ENCODE data around the gene IER5L. TPM values are rescaled to one million over a fixed set of nuclear protein-coding genes. Genes with fewer than 3 reads are reported as not detected.

IER5L gene
- total and polyA plus RNA-seq, 9 of the 15 experiments (the other 6 are each of a cell fraction or from before 2014, with no cell fraction given) = 0.14 to 11.9 (median 0.52) TPM

DNA sequence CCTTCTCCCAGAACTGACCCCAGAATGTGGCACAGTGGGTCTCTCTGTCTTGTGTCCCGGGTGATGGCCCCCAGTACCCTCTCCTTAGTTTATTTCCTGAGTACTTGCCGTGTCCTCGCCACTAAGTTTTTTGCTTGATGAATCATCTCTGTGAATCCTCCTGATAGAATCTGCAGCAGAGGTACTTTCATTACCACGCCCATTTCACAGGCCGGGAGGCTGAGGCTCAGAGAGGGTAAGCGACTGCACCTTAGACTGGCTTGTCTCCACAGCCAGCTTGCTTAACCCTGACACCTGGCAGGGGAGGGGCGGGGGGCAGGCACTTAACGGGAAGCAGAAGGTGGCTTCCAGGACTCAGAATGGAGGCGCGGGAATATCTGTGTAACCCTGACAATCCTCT is 7.9 kb upstream of the IER5L start (continued):
- TF ChIP-seq, protein P1, sequence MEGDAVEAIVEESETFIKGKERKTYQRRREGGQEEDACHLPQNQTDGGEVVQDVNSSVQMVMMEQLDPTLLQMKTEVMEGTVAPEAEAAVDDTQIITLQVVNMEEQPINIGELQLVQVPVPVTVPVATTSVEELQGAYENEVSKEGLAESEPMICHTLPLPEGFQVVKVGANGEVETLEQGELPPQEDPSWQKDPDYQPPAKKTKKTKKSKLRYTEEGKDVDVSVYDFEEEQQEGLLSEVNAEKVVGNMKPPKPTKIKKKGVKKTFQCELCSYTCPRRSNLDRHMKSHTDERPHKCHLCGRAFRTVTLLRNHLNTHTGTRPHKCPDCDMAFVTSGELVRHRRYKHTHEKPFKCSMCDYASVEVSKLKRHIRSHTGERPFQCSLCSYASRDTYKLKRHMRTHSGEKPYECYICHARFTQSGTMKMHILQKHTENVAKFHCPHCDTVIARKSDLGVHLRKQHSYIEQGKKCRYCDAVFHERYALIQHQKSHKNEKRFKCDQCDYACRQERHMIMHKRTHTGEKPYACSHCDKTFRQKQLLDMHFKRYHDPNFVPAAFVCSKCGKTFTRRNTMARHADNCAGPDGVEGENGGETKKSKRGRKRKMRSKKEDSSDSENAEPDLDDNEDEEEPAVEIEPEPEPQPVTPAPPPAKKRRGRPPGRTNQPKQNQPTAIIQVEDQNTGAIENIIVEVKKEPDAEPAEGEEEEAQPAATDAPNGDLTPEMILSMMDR (IDR thresholded peaks at IDR 0.05 in 2 of 3, conservative IDR thresholded peaks at IDR 0.05 in 1 of 3; ENCODE audit: insufficient read depth in 2 of 3, low read depth in 1 of 3, low read length in 3 of 3) = no peak
- TF ChIP-seq, protein P2, sequence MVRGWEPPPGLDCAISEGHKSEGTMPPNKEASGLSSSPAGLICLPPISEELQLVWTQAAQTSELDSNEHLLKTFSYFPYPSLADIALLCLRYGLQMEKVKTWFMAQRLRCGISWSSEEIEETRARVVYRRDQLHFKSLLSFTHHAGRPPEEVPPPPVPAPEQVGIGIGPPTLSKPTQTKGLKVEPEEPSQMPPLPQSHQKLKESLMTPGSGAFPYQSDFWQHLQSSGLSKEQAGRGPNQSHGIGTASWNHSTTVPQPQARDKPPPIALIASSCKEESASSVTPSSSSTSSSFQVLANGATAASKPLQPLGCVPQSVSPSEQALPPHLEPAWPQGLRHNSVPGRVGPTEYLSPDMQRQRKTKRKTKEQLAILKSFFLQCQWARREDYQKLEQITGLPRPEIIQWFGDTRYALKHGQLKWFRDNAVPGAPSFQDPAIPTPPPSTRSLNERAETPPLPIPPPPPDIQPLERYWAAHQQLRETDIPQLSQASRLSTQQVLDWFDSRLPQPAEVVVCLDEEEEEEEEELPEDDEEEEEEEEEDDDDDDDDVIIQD (CRISPR knock-in tag; IDR thresholded peaks at IDR 0.05) = no peak
- peak; percentile 86 for TF ChIP-seq BCOR (IDR thresholded peaks at IDR 0.05)
- 0 out of 2 replicates have a peak, but pooled peaks have one; percentile 26 for TF ChIP-seq ESRRA (IDR thresholded peaks at IDR 0.05; ENCODE audit: borderline replicate concordance, low read depth)
- peak; percentile 47; the same call in 1 of the 2 replicates for TF ChIP-seq FOSL1 (tag; conservative IDR thresholded peaks at IDR 0.05)
- no peak for TF ChIP-seq BRCA1 (IDR thresholded peaks at IDR 0.05)
- TF ChIP-seq BRCA1 (CRISPR knock-in tag; IDR thresholded peaks at IDR 0.05) = no peak
- TF ChIP-seq CHD1 (IDR thresholded peaks at IDR 0.05; ENCODE audit: low read length) = no peak
- 0 out of 2 replicates have a peak, but pooled peaks have one; percentile 66 for TF ChIP-seq PTBP1 (IDR thresholded peaks at IDR 0.05; ENCODE audit: low read depth, low read length)
- TF ChIP-seq ZNF184 (CRISPR knock-in tag; IDR thresholded peaks at IDR 0.05) = no peak
- TF ChIP-seq SIX5 (IDR thresholded peaks at IDR 0.05; ENCODE audit: borderline replicate concordance in 1 of 2, insufficient read depth in 1 of 2, low read depth in 1 of 2, low read length in 2 of 2) = no peak
- TF ChIP-seq RCOR1 (IDR thresholded peaks at IDR 0.05; ENCODE audit: borderline replicate concordance in 1 of 2, low read depth in 2 of 2, low read length in 2 of 2) = peak; percentile 32 to 76; a peak in 2 of 4 replicates
- TF ChIP-seq, protein P3, sequence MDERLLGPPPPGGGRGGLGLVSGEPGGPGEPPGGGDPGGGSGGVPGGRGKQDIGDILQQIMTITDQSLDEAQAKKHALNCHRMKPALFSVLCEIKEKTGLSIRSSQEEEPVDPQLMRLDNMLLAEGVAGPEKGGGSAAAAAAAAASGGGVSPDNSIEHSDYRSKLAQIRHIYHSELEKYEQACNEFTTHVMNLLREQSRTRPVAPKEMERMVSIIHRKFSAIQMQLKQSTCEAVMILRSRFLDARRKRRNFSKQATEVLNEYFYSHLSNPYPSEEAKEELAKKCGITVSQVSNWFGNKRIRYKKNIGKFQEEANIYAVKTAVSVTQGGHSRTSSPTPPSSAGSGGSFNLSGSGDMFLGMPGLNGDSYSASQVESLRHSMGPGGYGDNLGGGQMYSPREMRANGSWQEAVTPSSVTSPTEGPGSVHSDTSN (CRISPR knock-in tag; IDR thresholded peaks at IDR 0.05; ENCODE audit: low read depth) = no peak
- TF ChIP-seq, protein P3 (tag; conservative IDR thresholded peaks at IDR 0.05; ENCODE audit: low read depth) = no peak
- TF ChIP-seq CBX1 (IDR thresholded peaks at IDR 0.05; ENCODE audit: low read depth) = 0 out of 2 replicates have a peak, but pooled peaks have one; percentile 37
- no peak for TF ChIP-seq POLR2A (conservative IDR thresholded peaks at IDR 0.05)
- no peak for TF ChIP-seq TBL1XR1 (IDR thresholded peaks at IDR 0.05; ENCODE audit: low read length in 2 of 2)

All from K562 (cell line).